HUES6 (cell line): ENCODE results near the gene LARP4B.

ENCODE experiments used
- H3K27ac ChIP-seq: 2 replicates; pipeline ENCODE4 v1.7.0; 2013; ENCODE audit warnings: low read depth, mild to moderate bottlenecking, low read length, inconsistent platforms
- H3K27me3 ChIP-seq: 2 replicates; pipeline ENCODE4 v1.6.1; 2013; ENCODE audit warnings: low read length; ENCODE audit not compliant: control insufficient read depth, insufficient read depth
- H3K36me3 ChIP-seq: 2 replicates; pipeline ENCODE4 v1.6.1; 2013; ENCODE audit warnings: low read length; ENCODE audit not compliant: control insufficient read depth, insufficient read depth
- H3K4me1 ChIP-seq: 2 replicates; pipeline ENCODE4 v1.6.1; 2013; ENCODE audit warnings: low read length; ENCODE audit not compliant: control insufficient read depth, insufficient read depth
- H3K4me3 ChIP-seq: 2 replicates; pipeline ENCODE4 v1.5.1; 2013; ENCODE audit warnings: low read depth, low read length
- H3K9ac ChIP-seq: one replicate; pipeline ENCODE4 v1.6.1; 2013; ENCODE audit warnings: mild to moderate bottlenecking, low read length
- H3K9me3 ChIP-seq: 2 replicates; pipeline ENCODE4 v1.6.1; 2013; ENCODE audit warnings: low read depth, low read length; ENCODE audit not compliant: control insufficient read depth, insufficient read depth

The LARP4B gene

GRCh38 chr10:931326-932318 is at the start of gene LARP4B:
Gene LARP4B, minus strand, starts transcription at chr10:931705. Its CDS starts 45,984 bp downstream, at chr10:885721.
- Histone ChIP-seq H3K27me3 (no peaks in the 10 kb centered on the region), H3K4me1 (peaks cover 30% of the 10 kb centered on the region), H3K27ac (peak within 1 kb of the TSS; percentile 74; the same call in 1 of the 2 replicates), H3K9ac (peak within 1 kb of the TSS; percentile 91), H3K9me3 (no peaks in the 10 kb centered on the region), H3K36me3 (peaks cover 2% of the 10 kb centered on the region; the same call in 1 of the 2 replicates), H3K4me3 (peak within 1 kb of the TSS; percentile 85)

- Histone ChIP-seq H3K9ac (no peak overlapping the region), H3K27ac (no peak overlapping the region), H3K36me3 (peaks cover 8% of the 10 kb centered on the region), H3K27me3 (no peaks in the 10 kb centered on the region), H3K4me3 (no peak overlapping the region), H3K4me1 (no peaks in the 10 kb centered on the region), H3K9me3 (peaks cover 45% of the 10 kb centered on the region)
These were observed 49.1 kb upstream of the LARP4B start for GRCh38 chr10:980468-981093.

GRCh38 chr10:978826-979421 is 47.4 kb upstream of the LARP4B start:
- Histone ChIP-seq H3K9me3 (peaks cover 45% of the 10 kb centered on the region), H3K9ac (no peak overlapping the region), H3K36me3 (peaks cover 8% of the 10 kb centered on the region), H3K4me1 (no peaks in the 10 kb centered on the region), H3K27ac (no peak overlapping the region), H3K4me3 (no peak overlapping the region), H3K27me3 (no peaks in the 10 kb centered on the region)

DNA sequence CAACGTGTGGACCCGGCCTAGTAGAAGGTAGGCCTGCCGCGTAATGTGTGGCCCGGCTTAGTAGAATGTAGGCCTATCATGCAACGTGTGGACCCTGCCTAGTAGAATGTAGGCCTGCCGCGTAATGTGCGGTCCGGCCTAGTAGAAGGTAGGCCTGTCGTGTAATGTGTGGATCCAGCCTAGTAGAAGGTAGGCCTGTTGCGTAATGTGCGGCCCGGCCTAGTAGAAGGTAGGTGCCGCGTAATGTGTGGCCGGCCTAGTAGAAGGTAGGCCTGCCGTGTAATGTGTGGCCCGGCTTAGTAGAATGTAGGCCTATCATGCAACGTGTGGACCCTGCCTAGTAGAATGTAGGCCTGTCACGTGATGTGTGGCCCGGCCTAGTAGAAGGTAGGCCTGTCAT is 44.8 kb upstream of the LARP4B start:
- no peak overlapping the region for H3K27ac ChIP-seq
- peaks cover 48% of the 10 kb centered on the region for H3K9me3 ChIP-seq
- no peaks in the 10 kb centered on the region for H3K27me3 ChIP-seq
- H3K4me3 ChIP-seq: no peak overlapping the region
- H3K9ac ChIP-seq: no peak overlapping the region
- H3K36me3 ChIP-seq: peaks cover 8% of the 10 kb centered on the region
- H3K4me1 ChIP-seq: no peaks in the 10 kb centered on the region

DNA sequence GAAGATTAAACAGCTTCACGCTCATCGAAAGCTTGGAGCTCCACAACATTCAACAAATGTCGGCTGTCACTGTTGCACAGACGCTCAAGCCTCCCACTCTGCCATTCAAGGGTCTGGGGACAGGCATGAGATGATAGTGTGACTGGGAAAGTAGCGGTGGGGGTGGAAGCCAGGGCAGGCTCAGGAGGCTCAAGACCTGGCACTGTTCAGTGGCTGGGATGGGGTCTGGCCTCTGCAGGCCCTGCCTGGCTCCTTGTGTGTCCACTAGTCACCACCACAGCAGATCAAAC is 43.2 kb upstream of the LARP4B start:
- Histone ChIP-seq H3K36me3 (peaks cover 6% of the 10 kb centered on the region; the same call in 1 of the 2 replicates), H3K4me1 (no peaks in the 10 kb centered on the region), H3K9me3 (peaks cover 33% of the 10 kb centered on the region), H3K4me3 (no peak overlapping the region), H3K9ac (no peak overlapping the region), H3K27me3 (no peaks in the 10 kb centered on the region; the same call in 1 of the 2 replicates), H3K27ac (no peak overlapping the region)

DNA sequence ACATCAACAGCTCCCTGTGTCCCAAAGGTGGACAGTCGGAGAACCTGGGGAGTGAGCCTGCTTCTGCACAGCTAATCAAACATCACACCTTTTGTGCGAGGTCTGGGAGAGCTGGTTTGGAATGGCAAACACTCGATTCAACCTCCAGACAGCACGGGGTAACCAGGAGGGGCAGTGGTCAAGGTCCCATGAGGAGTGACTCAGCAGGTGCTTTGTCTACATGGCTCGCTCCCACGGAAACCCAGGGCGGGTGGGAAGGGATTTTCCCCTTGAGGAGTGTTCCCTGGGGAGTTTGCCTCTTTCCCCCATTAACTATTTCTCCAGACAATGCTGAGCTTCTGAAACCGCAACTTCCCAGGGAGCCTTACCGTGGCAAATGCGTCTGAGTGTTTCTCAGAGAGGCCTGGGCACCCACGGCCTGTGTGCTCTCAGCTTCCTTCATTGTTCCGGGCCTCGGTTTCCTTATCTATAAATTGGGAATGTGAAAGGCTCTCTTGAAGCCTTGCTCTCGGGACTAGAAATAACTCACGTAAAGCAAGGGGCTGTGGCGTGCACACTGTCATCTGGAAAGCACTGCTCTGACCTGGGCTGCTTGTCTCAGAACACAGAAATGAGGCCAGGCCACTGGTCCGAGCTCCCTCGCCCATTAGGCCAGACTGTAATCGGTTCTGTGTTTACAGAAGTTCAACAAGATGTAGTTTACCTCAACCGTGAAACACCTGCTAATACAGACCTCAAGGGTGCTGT is 42.7 kb upstream of the LARP4B start:
- no peak overlapping the region for H3K27ac ChIP-seq

GRCh38 chr10:972763-973162 is 41.3 kb upstream of the LARP4B start:
- H3K4me3 ChIP-seq: no peak overlapping the region
- H3K36me3 ChIP-seq: peaks cover 6% of the 10 kb centered on the region; the same call in 1 of the 2 replicates
- peaks cover 5% of the 10 kb centered on the region; the same call in 1 of the 2 replicates for H3K27me3 ChIP-seq
- H3K27ac ChIP-seq: no peak overlapping the region
- peaks cover 16% of the 10 kb centered on the region; the same call in 1 of the 2 replicates for H3K9me3 ChIP-seq
- H3K4me1 ChIP-seq: no peaks in the 10 kb centered on the region
- no peak overlapping the region for H3K9ac ChIP-seq

More for the DNA sequence above, 42.7 kb upstream of the LARP4B start:
- H3K9me3 ChIP-seq: peaks cover 29% of the 10 kb centered on the region
- H3K4me3 ChIP-seq: no peak overlapping the region
- no peaks in the 10 kb centered on the region for H3K4me1 ChIP-seq
- H3K36me3 ChIP-seq: peaks cover 6% of the 10 kb centered on the region; the same call in 1 of the 2 replicates
- no peaks in the 10 kb centered on the region; the same call in 1 of the 2 replicates for H3K27me3 ChIP-seq
- H3K9ac ChIP-seq: no peak overlapping the region

DNA sequence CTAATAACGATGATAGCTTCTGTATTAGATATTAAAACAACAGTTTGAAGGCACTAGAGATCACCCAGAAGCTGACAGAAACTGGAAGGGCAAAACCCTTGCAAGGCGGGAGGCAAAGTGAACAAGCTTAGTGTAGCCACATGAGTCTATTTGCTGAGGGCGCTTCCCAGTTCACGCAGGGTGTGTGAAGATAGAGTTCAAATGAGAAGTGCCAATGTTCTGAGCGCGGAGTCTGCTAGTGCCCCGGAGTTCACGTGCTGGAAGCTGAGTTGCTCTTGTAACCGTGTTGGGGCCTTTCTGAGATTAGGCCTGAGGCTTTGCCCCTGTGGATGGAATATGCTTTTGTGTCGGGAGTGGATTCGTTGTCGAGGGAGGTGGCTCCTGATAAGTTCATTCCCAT is 40.1 kb upstream of the LARP4B start:
- peaks cover 5% of the 10 kb centered on the region; the same call in 1 of the 2 replicates for H3K27me3 ChIP-seq
- H3K27ac ChIP-seq: no peak overlapping the region
- no peak overlapping the region for H3K9ac ChIP-seq
- H3K9me3 ChIP-seq: 0 out of 2 replicates have a peak, but pooled peaks cover 11% of the 10 kb centered on the region
- H3K4me1 ChIP-seq: no peaks in the 10 kb centered on the region
- H3K36me3 ChIP-seq: peaks cover 3% of the 10 kb centered on the region; the same call in 1 of the 2 replicates
- H3K4me3 ChIP-seq: no peak overlapping the region

DNA sequence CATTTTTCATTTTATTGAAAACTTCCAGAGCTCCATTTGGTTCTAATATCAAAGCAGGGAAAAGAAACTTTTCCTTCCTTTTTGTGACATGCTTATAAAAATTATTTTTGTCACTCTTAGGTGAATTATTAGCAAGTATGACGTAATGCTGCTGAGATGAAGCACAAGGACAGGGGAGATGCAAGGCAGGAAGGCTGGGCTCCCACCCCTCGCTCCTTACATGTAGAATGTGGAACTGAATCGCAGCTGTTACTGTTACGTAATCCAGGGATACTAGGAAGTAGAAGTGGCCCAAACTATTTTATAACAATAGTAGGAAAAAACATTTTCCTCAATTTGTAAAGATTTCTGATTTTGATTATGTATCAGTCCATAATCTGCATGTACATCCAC is 39.6 kb upstream of the LARP4B start:
- Histone ChIP-seq H3K27me3 (peaks cover 5% of the 10 kb centered on the region; the same call in 1 of the 2 replicates), H3K4me3 (no peak overlapping the region), H3K36me3 (no peaks in the 10 kb centered on the region), H3K4me1 (no peaks in the 10 kb centered on the region), H3K27ac (no peak overlapping the region), H3K9ac (no peak overlapping the region), H3K9me3 (0 out of 2 replicates have a peak, but pooled peaks cover 8% of the 10 kb centered on the region)
